Omental fat pad (tissue), 4 donors: ENCODE data around the gene RPL21. TPM values are rescaled to one million over a fixed set of nuclear protein-coding genes. Genes with fewer than 3 reads are reported as not detected.
"Not testable (repeated sequence)": the region's sequence is repeated elsewhere in the genome, so short reads cannot be mapped to it uniquely, and the experiment has no call there.

Experiments
- ATAC-seq: fragments of 150-250 bp; one replicate; pipeline ENCODE4 v1.9.1; 2016; ENCODE audit warnings: mild to moderate bottlenecking, moderate library complexity; ENCODE audit not compliant: low FRiP score
- DNase-seq: peaks from one replicate; pipeline ENCODE4 v3.0.0-alpha.2; 2019; ENCODE audit warnings: low spot score
- total RNA-seq, 4 donors: library from RNA; depleted of rRNA; stranded (reverse); fragments of >200 nt; gene quantifications; one replicate each; pipeline ENCODE4 v1.1.0, GENCODE V29; 2016
- TF ChIP-seq, protein P1 (sequence below), 3 donors: fragments of 450-650 bp; IDR thresholded peaks; one replicate each; pipeline ENCODE4 v1.5.1; 2016 to 2017; ENCODE audit warnings: antibody characterized with exemption in 3 of 3, mild to moderate bottlenecking in 3 of 3, moderate library complexity in 2 of 3

RPL21 gene
- total RNA-seq, 4 donors from 2014 or later: 701 to 1,078 (median 933) TPM

DNA sequence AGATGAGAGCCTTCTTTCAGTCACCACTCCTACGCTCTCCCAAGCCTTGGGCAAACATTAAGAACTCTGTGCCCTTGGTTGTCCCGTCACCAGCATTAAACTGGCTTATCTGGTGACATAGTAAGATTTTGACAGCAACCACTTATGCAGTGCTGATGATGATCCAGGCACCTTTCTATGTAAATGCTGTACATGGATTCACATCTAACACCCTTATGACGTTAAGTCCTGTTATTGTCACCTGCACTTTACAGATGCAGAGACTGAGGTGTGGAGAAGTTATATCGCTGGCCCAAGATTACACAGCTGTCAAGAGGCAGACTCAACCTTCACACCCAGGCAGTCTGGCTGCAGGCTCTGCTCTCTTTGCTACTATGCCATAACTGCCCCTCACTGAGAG lies 44.3 kb downstream of the RPL21 start:
- DNase-seq (no peak), ATAC-seq (no peak)
- TF ChIP-seq, protein P1, sequence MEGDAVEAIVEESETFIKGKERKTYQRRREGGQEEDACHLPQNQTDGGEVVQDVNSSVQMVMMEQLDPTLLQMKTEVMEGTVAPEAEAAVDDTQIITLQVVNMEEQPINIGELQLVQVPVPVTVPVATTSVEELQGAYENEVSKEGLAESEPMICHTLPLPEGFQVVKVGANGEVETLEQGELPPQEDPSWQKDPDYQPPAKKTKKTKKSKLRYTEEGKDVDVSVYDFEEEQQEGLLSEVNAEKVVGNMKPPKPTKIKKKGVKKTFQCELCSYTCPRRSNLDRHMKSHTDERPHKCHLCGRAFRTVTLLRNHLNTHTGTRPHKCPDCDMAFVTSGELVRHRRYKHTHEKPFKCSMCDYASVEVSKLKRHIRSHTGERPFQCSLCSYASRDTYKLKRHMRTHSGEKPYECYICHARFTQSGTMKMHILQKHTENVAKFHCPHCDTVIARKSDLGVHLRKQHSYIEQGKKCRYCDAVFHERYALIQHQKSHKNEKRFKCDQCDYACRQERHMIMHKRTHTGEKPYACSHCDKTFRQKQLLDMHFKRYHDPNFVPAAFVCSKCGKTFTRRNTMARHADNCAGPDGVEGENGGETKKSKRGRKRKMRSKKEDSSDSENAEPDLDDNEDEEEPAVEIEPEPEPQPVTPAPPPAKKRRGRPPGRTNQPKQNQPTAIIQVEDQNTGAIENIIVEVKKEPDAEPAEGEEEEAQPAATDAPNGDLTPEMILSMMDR (IDR thresholded peaks at IDR 0.05): no peak

DNA sequence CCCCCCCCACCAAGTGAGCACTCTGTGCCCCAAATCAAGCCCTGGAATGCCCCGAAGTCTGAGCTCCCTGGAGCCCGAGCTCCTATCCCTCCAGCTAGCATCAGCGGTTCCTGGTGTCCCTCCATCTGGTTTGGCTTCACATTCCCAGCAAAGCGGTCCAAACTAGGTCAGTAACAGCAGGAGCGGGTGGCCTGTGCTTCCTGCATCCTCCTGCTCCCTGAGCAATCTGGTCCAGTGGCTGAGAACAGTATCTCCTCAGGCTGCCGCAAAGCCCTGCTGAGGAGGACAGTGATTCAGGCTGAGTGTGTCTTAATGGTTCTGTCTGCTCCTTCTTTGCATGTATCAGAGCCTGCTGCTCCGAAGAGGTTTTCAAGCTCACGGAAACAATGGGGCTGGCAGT lies 45.1 kb downstream of the RPL21 start:
- no peak for ATAC-seq
- no peak for DNase-seq
- TF ChIP-seq, protein P1 (IDR thresholded peaks at IDR 0.05): no peak

DNA sequence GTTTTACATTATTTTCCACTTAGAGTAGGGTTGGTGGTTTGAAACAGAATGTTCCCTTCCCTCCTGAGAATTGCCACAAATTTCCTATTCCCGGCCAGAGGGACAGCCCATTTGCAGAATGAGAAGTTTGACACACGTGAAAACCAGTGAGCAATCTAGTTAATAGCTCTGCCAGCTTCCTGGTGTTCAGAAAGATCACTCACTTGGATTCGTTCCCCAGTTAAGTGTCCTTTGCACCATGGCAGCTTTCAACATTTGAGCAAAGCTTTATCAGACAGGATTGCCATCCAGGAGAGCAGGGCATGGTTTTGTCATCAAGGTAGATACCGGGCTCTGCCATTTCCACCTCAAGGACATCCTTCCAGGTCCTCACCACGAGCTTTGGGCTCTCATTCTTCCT lies 47.5 kb downstream of the RPL21 start:
- no peak for DNase-seq
- ATAC-seq: no peak
- TF ChIP-seq, protein P1 (IDR thresholded peaks at IDR 0.05): no peak

DNA sequence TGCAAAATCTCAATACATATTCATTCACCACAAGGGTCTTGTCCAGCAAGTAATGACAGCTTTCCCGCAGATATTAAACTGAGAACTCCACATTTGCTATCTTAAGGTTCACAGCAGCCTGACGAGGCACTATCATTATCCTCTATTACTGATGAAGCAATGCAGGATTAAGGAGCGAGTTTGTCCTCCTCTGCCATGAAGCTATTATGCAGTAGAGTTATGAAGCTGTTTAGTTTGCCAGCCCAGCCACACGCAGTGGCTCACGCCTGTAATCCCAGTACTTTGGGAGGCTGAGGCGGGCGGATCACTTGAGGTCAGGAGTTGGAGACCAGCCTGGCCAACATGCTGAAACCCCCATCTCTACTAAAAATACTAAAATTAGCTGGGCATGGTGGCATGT lies 49.0 kb downstream of the RPL21 start:
- not testable (repeated sequence) for ATAC-seq, DNase-seq

DNA sequence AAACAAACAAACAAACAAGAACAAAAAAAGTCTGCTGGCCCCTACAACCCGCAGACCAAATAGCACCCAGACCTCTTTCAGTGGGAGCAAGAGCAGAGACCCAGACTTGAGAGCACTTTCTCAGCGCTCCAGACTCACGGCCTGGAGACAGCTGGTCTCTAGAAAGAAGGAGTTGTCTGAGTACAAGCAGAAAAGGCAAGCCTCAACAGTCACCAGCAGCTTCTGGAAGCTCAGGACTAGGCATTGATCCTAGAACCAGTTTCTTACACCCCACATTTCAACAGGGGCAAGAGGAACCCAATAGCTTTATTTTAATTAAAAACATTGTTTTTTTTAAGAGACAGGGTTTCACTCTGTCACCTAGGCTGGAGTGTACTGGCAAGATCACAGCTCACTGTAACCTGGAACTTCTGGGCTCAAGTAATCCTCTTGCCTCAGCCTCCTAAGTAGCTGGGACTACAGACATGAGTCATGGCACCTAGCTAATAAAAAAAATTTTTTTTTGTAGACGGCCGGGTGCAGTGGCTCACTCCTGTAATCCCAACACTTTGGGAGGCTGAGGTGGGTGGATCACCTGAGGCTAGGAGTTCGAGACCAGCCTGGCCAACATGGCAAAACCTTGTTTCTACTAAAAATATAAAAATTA lies 49.7 kb downstream of the RPL21 start:
- TF ChIP-seq, protein P1 (IDR thresholded peaks at IDR 0.05): no peak
- DNase-seq (no peak), ATAC-seq (no peak)

DNA sequence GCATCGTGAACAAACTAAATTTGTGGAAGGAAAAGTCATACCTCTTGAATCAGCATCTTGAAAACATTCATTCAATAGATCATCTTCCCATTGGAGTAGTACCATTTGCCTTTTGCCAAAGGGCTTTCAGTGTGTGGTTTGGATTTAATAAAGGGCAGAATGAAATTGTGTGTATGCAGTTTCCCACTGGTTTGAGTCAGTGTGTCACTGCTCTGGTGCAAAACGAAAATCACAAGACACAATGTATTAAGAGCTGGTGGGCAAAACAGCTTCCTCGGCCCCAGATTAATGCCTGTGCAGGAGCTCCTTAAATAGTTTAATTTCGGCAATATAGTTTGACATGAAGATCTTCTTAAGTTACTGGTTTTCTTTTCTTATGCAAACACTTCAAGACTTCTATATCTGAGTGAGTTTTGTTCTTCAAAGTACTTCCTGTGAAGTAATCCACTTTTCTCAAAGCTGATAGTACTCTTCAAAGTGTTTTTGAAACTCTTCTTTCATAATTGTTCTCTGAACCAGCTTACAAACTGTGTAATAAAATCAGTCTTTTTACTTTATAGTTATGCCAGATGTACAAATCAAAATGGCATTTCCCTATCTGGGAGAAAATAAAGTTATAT lies 51.4 kb downstream of the RPL21 start:
- ATAC-seq (no peak), DNase-seq (no peak)
- TF ChIP-seq, protein P1 (IDR thresholded peaks at IDR 0.05): no peak

DNA sequence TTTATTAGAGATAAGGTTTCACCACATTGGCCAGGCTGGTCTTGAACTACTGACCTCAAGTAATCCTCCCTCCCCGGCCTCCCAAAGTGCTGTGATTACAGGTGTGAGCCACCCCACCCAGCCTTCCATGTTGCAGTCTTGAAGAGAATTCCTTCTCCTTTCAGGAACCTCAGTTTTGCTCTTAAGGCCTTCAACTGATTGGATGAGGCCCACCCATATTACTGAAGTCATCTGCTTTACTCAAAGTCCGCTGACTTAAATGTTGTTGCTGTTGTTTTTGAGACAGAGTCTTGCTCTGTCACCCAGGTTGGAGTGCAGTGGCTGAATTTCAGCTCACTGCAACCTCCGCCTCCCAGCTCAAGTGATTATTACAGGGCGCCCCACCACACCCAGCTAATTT lies 52.7 kb downstream of the RPL21 start:
- DNase-seq: no peak
- ATAC-seq: no peak
- TF ChIP-seq, protein P1 (IDR thresholded peaks at IDR 0.05): no peak
